GM19463 (cell line): Measurements from ENCODE around the gene AASDHPPT.
"Not testable (repeated sequence)": the region's sequence is repeated elsewhere in the genome, so short reads cannot be mapped to it uniquely, and the experiment has no call there.

Source experiments
- ATAC-seq: cut with Tn5 transposase; IDR thresholded peaks from one replicate; pipeline ENCODE4 v1.9.1; 2021; ENCODE audit warnings: mild to moderate bottlenecking, moderate library complexity; ENCODE audit not compliant: unreplicated experiment

AASDHPPT gene, protein sequence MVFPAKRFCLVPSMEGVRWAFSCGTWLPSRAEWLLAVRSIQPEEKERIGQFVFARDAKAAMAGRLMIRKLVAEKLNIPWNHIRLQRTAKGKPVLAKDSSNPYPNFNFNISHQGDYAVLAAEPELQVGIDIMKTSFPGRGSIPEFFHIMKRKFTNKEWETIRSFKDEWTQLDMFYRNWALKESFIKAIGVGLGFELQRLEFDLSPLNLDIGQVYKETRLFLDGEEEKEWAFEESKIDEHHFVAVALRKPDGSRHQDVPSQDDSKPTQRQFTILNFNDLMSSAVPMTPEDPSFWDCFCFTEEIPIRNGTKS

DNA sequence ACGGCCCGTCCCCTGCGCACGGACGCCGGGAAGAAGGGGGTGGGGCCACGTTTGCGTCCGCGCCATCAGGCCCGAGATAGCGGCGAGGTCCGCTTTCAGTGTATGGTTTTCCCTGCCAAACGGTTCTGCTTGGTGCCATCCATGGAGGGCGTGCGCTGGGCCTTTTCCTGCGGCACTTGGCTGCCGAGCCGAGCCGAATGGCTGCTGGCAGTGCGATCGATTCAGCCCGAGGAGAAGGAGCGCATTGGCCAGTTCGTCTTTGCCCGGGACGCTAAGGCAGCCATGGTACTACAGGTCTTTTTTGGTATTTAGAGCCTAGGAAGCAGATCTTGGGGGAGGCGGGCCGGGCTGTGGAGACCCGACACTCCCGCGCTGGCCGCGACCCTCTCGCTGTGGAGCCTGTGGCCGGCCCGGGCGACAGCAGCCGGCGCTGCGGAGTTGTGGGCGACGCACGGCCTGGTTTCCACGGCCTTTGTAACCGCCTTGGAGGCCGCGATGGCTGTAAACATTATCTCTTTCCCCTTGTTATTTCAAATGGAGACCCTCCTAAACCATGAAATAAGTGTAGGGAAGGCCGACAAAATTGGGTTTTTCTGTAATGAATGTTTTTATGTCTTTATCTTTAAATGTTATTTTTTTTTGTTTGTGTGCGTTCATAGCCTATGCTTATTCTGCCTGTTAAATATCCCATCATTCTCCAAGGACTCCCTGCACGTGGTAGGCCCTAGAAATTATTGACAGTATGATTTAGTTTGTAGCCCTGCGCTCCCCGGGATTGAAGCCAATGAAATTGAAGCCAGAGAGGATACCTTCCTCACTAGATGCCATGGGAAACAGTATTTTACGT is at the start of gene AASDHPPT:
TSS of gene AASDHPPT (plus strand) at position 54 of the 847 bp plus-strand sequence. CDS start at position 103, 49 bp downstream.
- peak; percentile 15 for ATAC-seq

DNA sequence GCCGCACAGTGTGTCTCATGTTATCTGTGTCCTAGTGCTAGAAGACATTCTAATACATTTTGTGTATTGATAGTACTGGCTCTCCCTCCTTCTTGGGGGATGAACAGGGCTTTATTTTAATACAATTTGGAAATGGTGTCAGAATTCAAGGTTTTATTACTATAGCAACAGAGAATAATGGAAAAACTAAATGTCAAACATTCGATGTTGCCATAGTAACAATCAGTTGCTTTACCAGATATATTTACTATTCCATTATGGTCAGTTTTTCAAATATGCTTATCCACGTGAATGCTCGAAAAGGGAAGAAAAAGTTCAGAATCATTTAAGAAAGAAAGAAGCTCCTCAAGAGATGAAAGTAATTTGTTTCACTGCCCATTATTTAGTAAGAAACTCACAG is 46.9 kb upstream of the AASDHPPT start:
- ATAC-seq: no peak

DNA sequence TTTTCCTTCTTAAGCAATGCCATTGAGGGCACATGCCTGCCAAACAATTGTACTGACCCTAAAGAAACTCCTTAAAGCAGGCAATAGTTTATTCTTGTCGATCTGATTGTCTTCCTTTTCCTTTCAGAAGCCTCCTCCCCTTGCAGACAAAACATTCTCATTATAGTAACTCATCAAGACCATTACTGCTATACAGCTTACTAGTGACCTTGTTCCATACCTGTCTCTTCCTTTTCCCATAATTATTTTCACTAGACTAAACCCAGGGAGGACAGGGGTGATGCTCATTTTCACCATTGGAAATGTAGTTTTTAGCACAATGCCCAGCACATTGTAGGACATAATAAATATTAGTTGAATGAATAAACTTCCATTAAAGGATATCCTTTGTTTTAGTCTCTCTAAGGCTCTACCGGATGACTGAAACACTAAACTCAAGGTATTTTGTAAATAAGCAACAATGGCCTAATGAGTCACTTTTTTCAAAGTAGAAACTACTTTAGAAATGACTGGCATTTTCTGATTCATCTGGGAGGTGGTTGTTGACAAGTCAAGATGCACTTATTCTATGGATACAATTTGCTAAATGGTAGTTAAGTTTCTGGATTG is 46.2 kb upstream of the AASDHPPT start:
- ATAC-seq: no peak

DNA sequence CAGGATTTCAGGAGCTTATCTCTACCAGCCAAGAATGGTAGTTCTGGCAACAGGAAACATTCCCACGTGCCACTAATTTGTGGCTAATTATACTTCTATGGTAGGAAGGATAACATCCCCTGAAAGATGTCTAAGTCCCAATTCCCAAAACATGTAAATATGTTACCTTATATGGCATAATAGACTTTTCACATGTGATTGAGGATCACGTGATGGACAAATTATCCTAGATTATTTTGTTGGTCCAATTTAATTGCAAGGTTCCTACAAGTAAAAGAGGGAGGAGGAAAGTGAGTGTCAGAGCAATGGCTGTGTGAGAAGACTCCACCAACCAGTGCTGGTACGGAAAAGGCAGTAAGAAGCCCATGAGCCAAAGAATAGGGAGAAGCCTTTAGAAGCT is 45.5 kb upstream of the AASDHPPT start:
- no peak for ATAC-seq

DNA sequence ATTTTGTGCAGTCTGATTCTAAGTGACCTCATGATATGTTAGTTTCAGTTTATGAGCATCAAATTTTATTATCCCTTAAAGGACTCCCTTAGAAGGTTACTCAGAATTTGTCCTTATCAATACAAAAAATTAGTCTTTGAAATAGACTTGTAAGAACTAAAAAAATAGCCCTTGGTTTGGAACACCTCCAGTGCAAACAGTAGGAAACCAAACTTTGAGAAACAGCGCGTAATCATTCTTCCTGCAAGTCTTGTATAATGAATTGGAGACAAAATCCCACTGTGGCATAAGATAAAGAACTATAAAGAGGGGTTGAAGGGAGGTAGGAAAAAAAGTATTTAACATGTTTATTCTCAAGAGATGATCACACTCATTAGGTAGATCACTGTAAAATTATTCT is 44.6 kb upstream of the AASDHPPT start:
- ATAC-seq: no peak

DNA sequence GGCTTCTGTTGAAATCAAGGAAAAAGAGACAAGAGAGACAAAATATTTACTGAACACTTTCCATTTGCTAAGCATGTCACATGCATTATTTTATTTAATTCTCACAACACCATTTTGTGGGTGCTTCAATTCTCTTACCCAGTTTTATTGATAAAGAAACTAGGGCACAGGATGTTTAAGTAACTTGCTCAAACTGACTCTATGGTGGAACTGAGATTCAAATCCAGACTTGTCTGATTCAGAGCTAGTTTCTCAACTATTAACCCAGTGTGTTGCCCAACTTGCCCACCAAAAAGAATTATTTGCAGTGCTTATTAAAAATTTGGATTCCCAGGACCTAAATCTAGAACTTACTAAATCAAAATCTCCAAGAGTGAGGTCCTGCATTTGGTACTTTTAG is 33.9 kb upstream of the AASDHPPT start:
- ATAC-seq: no peak

DNA sequence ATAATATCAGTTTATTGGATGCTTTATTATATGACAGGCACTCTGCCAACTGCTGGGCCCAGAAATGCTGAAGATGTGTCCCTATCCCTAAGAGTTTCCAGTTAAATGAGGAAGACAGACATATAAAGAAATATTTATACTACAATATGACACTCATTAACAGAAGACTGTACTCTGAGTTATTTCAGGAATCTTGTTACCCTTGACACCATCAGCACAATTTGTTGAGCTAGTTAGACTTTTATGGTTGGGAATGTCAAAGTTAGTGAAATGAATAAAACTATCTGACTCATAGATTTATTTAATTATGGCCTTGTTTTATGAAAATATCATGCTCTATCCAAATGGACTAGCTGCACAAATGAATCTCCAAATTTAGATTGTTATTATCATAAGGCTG is 29.8 kb upstream of the AASDHPPT start:
- no peak for ATAC-seq

DNA sequence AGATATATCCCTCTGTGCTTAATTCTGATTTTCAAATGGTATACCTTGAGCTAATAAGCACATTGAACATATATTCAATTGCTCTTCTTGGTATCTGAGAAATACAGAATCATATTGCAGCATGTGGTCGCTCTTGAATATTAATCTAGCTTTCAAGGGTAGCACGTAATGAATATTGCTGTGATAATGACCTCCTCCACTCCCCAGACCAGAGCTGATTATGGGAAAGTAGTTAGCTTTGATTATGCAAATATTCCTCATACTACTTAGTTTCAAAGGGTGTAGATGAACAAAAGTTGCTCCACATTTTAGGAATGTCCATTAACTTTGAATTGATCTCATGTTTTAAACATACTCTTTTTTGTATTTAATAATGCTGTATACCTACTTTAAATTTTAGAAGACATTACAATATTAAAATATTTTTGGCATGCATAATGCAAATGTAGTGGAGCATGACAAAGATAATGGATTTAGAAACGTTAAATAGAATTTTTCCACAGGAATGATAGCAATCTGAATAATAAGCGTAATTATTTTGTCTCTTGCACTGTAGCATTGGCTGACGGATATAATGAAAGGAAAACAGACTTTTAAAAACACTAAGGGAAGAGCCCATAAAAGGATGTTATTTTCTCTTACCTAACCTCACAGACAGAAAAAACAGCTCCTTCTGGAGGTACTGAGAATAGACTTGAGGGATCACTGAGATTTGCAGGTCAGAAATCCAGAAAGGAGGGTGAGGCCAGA is 27.6 kb upstream of the AASDHPPT start:
- ATAC-seq: no peak

DNA sequence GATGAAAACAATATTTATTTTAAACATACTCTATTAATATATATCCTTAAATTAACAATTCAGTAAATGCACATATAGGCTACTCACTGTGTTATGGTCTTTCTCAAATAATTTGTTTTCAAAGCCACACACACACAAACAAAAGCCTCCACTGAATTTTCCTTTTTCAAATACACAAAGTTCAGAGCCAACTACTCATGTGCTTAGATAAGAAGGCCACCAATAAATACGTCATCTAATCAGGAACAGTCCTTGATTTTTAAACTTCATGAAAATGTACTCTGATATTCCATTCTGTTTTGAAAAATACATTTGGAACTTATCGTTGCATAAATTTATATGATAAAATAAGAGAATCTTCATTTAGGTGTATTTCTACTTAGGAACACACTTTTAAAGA is 26.4 kb upstream of the AASDHPPT start:
- no peak for ATAC-seq

DNA sequence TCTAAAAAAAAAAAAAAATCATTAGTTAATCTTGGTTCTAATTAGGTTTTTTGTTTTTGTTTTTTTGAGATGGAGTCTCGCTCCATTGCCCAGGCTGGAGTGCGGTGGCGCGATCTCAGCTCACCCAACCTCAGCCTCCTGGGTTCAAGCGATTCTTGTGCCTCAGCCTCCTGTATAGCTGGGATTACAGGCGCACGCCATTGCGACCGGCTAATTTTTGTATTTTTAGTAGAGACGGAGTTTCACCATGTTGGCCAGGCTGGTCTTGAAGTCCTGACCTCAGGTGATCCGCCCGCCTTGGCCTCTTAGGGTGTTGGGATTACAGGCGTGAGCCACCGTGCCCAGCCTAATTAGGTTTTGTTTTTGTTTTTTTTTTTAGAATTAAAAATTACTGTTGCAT is 19.1 kb upstream of the AASDHPPT start:
- ATAC-seq: not testable (repeated sequence)

DNA sequence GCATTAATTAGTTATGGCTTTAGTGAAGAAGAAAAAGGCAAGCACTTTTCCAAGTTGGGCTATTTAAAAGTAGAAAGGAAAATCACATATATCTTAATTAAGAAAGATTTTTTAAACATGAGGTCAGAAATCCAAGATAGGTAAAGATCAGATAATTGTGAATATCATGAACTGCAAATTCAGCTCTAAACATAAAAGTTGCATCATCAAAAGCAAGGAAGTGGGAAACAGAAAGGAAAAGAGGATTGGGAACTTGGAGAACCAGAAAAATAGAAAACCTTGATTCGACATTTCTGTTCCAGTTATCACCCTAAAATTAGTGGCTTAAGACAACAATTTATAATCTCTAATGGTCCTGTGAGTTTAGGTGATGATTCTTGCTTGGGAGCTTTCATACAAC is 17.8 kb upstream of the AASDHPPT start:
- ATAC-seq: no peak

DNA sequence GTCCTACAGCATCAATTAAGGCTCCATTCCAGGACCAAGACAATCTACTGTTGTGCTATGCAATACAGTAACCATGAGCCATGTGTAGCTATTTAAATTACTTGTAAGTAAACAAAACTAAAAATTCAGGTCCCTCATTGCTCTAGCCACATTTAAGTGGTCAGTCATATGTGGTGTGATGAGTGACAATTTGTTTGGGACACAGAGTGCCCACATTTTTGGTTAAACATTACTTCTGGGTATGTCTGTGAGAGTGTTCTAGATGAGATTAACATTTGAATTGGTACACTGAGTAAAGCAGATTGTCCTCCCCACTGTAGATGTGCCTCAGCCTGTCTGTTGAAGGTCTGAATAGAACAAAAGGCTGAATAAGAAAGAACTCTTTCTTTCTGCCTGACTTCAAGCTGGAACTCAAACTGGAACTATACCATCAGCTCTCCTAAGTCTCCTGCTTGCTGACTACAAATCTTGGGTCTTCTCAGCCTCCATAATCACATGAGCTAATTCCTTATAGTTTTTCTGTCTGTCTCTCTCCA is 16.1 kb upstream of the AASDHPPT start:
- no peak for ATAC-seq

DNA sequence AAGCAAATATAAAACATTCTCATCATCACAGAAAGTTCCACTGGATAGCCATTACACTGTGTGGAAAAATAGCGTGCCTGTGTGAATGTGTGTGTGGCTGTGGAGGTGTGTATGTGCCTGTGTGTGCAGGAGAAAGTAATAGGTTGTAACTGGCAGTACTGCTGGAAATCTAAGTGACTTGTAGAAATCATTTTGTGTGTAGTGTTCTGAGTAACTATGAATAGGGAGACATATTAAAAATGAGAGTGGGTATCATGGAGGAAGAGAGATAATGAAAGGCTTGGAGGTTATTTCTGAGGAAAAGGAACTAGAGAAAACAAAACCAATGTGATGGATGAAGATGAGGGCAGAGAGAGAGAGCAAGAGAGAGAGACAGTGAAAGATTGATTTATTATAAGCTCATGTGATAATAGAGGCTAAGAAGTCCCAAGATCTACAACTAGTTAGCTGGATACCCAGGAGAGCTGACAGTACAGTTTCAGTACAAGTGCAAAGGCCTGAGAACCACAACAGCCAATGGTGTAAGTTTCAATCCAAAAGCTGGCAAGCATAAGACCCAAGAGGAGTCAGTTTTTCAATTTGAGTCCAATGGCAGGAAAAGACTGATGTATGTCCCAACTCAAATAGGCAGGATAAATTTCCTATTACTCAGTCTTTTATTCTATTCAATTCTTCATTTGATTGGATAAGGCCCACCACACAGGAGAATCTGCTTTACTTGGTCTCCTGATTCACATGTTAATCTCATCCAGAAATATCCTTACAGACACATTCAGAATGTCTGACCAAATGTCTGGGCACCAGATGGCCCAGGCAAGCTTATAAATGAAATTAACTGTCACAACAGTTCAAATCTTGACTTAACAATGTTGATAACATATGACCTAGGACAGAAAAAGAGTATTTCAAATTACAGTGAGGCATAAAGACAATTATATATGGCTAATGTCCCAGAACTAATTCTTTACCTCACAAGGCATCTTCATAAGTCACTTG is 15.2 kb upstream of the AASDHPPT start:
- ATAC-seq: peak; percentile 42

DNA sequence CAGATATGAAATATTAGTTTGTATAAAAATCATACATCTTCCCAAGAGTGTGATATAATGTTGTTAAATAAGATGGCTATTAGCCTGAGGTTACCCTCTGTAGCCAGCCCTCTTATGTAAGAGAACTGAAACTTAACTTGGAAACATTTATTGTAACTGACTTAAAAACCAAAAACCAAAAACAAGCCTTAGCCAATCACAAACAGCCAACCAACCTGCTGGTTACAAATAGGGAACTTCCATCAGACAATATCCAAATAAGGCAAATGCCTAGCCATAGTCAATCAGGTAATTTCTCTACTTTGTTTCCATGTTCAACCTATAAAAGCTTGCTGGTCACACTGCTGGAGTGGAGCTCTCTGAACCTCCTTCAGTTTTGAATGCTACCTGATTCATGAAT is 14.5 kb upstream of the AASDHPPT start:
- no peak for ATAC-seq

DNA sequence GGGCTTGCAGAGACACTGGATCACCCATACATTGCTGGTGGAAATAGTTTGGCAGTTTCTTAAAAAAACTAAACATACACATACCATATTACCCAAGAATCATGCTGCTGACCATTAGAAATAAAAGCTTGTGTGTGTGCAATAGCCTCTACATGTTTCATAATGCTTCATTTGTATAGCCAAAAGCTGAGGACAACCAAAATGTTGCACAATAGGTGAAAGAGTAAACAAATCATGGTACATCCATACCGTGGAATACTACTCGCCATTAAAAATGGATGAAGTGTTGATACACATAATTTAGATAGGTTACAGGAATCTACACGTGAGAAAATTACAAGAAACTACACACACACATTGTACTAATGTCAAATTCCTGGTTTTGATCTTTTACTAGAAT is 6.9 kb upstream of the AASDHPPT start:
- ATAC-seq: no peak

DNA sequence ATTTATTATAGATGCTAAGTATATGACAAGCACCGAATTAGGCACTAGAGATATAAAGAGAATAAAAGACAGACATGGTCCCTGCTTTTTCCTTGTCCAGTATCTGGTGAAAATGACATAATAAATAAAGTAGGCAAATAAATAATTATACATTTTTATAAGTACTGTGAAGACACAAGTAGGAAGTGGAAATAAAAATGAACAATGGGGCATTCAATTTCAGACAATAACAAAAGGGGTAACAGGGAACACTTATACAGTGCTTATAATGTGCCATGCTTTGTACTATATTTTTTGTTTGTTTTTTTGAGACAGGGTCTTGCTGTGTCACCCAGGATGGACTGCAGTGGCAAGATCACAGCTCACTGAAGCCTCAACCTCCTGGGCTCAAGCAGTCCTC is 4.7 kb upstream of the AASDHPPT start:
- no peak for ATAC-seq

DNA sequence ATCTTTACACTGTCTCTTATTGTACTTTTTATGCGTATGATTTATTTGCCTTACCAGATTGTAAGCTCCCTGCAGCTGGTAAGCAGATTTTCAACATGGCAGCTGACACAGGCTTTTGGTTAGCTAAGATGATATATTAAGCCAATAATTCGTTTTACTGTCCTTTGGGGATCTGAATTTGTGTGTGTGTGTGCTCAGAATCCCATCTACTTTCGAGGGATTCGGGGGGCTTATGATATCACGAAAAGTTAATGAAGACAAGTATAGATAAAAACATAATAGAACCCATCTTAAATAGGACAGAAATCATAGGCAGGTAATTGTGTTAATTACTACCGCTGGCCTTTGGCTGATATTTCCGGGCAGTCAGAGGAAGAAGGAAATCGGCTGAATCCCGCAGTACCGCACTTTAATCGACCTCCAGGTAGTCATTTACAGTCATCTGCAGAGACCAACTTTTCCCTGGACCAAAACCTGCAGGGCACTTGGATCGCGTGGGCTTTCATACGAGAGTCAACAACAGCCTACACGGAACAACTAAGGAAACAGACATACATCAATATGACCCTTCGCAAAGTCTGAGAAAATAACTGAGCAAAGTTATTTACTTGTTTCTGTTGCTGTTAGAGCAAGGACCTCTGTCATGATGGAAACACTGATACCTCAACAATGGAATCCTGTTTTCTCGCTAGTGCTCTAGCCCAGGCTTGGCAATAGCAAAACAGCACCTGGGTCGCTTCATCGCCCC is 1.1 kb upstream of the AASDHPPT start:
- ATAC-seq: no peak

DNA sequence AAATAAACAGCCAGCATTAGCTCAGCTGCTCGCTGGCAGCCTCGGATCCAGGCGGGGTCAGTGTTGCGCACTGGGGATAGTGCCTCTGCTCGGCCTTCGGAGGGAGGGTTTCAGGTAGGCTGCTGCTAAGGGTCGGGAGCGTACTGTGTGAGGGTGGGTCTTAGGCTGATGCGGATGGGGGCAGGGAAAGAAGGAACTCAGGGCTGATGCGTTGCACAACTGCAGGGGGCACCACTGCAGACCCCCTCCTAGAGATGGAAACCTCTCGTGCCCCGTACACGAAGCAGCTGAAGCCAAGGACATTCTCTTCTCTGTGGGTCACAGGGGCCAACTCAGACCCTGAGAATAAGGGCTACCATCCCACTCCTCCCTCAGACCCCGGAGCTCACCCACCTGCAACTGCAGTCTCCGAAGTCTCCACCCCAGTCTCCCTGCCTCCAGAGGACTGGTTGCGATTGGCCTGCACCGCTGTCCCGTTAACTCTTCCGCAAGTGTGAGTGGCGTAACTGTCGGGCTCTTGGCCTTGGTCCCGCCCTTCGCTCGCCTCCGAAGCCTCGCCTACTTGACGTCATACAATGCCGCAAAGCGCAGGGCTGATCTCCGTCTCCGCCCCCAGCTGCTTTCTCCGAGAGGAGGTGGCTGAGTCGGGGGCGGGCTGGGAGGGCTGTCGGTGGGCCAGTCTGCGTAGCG is 398 bp upstream of the AASDHPPT start, which contains the start of gene KBTBD3:
TSS of gene KBTBD3 (minus strand) at position 429 of the 690 bp plus-strand sequence. CDS start 18,250 bp downstream, outside the sequence.
- peak; percentile 89 for ATAC-seq
